ENCODE measurements around the gene CPS1. TPM values are rescaled to one million over a fixed set of nuclear protein-coding genes. Genes with fewer than 3 reads are reported as not detected.

CPS1 gene
- total RNA-seq, 1 donor from 2014 or later, result 3.1 TPM

DNA sequence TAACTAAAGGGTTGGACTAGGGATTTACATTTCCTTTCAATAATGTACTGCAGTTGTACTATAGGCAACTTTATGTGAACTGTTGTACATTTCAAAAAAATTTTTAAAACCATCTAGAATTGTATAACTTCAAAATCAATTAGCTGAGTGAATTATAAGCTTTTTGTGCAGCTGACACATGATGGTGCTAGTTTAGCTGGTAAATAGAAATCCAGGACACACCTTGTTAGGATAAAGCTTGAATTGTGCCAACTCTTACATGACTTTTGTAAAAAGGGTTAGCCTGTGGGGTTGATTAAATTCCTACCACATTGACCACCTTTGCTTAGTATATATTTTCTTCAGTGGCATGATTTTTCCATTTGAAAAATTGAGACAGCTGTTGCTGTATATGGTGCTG is 104.4 kb downstream of the CPS1 start:
- peaks cover 7% of the 10 kb centered on the region for H3K9me3 ChIP-seq
- DNase-seq, result no peak

DNA sequence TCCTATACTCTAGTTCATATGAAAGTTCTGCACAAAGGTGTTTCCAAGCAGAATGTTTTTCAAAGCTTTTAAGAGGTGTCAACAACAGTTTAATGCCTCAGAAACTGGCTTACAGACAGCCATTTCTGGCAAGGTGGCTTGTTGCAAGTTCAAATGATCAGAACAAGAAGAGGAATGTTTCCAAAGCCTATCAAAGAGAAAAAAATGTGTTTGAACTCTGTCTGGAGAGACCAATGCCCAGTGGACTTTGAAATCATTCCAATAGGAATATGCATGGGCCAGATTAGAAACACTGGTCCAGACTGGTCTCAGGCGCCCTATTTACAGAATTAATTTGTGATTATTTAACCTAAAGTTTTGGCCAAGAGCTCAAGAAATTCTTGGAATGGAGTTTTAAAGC is 106.2 kb downstream of the CPS1 start:
- no peak overlapping the region for H3K27ac ChIP-seq
- DNase-seq, result no peak
- no peak for ATAC-seq
- no peaks in the 10 kb centered on the region for H3K36me3 ChIP-seq
- H3K4me1 ChIP-seq, result no peaks in the 10 kb centered on the region
- intact Hi-C loops (cut with DNase I), result no loop called here
- no peak overlapping the region for H3K4me3 ChIP-seq
- TF ChIP-seq, protein P1, sequence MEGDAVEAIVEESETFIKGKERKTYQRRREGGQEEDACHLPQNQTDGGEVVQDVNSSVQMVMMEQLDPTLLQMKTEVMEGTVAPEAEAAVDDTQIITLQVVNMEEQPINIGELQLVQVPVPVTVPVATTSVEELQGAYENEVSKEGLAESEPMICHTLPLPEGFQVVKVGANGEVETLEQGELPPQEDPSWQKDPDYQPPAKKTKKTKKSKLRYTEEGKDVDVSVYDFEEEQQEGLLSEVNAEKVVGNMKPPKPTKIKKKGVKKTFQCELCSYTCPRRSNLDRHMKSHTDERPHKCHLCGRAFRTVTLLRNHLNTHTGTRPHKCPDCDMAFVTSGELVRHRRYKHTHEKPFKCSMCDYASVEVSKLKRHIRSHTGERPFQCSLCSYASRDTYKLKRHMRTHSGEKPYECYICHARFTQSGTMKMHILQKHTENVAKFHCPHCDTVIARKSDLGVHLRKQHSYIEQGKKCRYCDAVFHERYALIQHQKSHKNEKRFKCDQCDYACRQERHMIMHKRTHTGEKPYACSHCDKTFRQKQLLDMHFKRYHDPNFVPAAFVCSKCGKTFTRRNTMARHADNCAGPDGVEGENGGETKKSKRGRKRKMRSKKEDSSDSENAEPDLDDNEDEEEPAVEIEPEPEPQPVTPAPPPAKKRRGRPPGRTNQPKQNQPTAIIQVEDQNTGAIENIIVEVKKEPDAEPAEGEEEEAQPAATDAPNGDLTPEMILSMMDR (IDR thresholded peaks at IDR 0.05), result no peak
- peaks cover 7% of the 10 kb centered on the region for H3K9me3 ChIP-seq
- no peaks in the 10 kb centered on the region for H3K27me3 ChIP-seq

More for the DNA sequence above, 104.4 kb downstream of the CPS1 start:
- Histone ChIP-seq H3K4me3 (no peak overlapping the region), H3K27me3 (no peaks in the 10 kb centered on the region), H3K4me1 (no peaks in the 10 kb centered on the region), H3K36me3 (no peaks in the 10 kb centered on the region), H3K27ac (no peak overlapping the region)
- intact Hi-C loops (cut with DNase I), result no loop called here
- ATAC-seq, result no peak
- TF ChIP-seq, protein P1 (IDR thresholded peaks at IDR 0.05), result no peak

DNA sequence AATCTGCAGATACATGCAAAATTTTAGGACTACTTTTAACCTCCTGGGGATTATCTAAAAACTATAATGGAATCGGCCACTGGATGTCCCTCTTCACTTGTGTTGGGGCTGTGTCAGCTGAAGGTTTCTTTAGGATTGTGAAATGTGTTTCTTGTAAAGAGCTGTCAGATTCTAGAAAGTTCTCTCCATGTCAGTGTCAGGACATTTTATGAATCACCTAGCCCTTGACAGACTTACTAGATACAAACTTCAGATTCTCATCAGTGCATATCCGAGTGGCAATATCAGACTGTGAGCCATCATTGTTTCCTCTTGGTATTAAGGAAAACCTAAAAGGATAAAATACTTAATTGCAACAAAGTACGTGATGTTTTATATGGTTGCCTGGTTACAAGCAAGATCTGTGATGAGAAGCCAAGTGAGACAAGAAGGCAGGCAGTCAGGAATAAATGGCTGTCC is 107.3 kb downstream of the CPS1 start:
- Histone ChIP-seq H3K36me3 (no peaks in the 10 kb centered on the region), H3K27me3 (no peaks in the 10 kb centered on the region), H3K4me3 (no peak overlapping the region), H3K4me1 (no peaks in the 10 kb centered on the region), H3K9me3 (peaks cover 7% of the 10 kb centered on the region), H3K27ac (no peak overlapping the region)
- intact Hi-C loops (cut with DNase I), result no loop called here
- DNase-seq, result no peak
- no peak for ATAC-seq
- TF ChIP-seq, protein P1 (IDR thresholded peaks at IDR 0.05), result peak; percentile 12

DNA sequence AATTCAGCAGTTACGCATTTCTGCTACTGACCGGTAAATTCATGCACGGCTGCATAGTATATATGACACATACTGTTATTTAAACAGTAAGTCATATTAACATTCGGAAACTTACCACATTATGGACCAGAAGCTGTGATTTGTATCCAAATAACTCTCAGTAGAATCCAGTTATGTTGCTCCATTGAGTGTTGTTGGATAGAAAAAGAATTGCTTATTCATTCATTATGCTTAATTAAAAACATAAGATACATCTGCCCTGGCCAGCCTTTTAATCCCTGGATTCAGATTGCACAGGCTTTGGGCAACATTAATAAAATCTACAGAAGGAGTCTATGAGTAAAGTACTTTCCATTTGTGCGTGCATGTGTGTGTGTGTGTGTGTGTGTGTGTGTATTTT is 111.3 kb downstream of the CPS1 start:
- H3K4me3 ChIP-seq, result no peak overlapping the region
- intact Hi-C loops (cut with DNase I), result no loop called here
- no peak overlapping the region for H3K27ac ChIP-seq
- DNase-seq, result no peak
- TF ChIP-seq, protein P1 (IDR thresholded peaks at IDR 0.05), result no peak
- H3K4me1 ChIP-seq, result no peaks in the 10 kb centered on the region
- H3K36me3 ChIP-seq, result no peaks in the 10 kb centered on the region
- no peak for ATAC-seq
- H3K27me3 ChIP-seq, result no peaks in the 10 kb centered on the region
- H3K9me3 ChIP-seq, result no peaks in the 10 kb centered on the region

DNA sequence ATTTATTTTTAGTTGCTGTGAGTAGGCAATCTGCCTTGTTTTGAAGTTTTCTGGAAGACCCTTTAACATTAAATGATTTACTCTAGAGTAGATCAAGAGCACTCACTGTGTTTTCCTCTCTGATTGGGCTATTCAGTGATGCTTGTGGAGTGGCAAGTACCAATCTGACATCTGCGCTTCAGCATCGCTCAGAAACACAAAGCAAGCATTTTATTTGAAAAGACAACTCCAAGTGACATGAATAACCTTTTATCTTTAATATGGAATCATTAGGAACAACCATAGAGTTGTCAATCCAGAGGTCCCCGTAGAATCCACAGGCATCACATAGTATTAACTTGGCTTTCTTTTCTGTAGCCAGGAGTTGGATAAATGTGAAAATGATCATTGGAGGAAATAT is 114.7 kb downstream of the CPS1 start:
- H3K27me3 ChIP-seq, result no peaks in the 10 kb centered on the region
- H3K9me3 ChIP-seq, result no peaks in the 10 kb centered on the region
- TF ChIP-seq, protein P1 (IDR thresholded peaks at IDR 0.05), result no peak
- no peaks in the 10 kb centered on the region for H3K36me3 ChIP-seq
- DNase-seq (no peak), ATAC-seq (no peak)
- no peak overlapping the region for H3K27ac ChIP-seq
- no peak overlapping the region for H3K4me3 ChIP-seq
- no peaks in the 10 kb centered on the region for H3K4me1 ChIP-seq
- intact Hi-C loops (cut with DNase I), result no loop called here

DNA sequence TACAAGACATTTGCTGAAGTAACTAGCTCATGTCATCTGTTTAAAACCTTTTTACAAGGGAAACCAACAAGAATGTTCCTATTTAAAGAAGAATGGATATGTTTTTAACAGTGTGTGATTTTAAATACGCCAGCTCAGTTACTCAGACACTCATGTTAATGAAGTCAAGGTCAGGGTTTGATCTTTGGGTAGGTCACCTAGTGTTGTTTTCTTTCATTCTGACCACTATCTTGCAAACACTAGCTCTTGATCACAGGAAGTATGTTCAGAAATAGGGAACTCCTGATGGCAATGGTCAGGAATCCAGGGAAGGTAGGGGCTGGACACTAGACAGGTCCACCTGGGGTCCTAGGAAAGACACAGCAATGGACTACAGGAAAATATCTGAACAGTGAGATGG is 116.7 kb downstream of the CPS1 start:
- Histone ChIP-seq H3K36me3 (no peaks in the 10 kb centered on the region), H3K4me1 (no peaks in the 10 kb centered on the region), H3K4me3 (no peak overlapping the region), H3K9me3 (no peaks in the 10 kb centered on the region), H3K27me3 (no peaks in the 10 kb centered on the region), H3K27ac (no peak overlapping the region)
- ATAC-seq (no peak), DNase-seq (no peak)
- intact Hi-C loops (cut with DNase I), result no loop called here
- TF ChIP-seq, protein P1 (IDR thresholded peaks at IDR 0.05), result no peak

All from upper lobe of right lung (tissue), 1 donor.